Superior temporal gyrus (tissue), 1 donor: ENCODE results near the gene TMEM132D.
A peak's percentile ranks its signal among the peaks of the same experiment; 100 is the strongest.

Experiments
- DNase-seq: peaks from one replicate; pipeline ENCODE4 v3.0.0-alpha.2; 2016; ENCODE audit errors: extremely low spot score

TMEM132D gene

GRCh38 chr12:129534966-129535750 lies 368.7 kb downstream of the TMEM132D start:
- DNase-seq: no peak

DNA sequence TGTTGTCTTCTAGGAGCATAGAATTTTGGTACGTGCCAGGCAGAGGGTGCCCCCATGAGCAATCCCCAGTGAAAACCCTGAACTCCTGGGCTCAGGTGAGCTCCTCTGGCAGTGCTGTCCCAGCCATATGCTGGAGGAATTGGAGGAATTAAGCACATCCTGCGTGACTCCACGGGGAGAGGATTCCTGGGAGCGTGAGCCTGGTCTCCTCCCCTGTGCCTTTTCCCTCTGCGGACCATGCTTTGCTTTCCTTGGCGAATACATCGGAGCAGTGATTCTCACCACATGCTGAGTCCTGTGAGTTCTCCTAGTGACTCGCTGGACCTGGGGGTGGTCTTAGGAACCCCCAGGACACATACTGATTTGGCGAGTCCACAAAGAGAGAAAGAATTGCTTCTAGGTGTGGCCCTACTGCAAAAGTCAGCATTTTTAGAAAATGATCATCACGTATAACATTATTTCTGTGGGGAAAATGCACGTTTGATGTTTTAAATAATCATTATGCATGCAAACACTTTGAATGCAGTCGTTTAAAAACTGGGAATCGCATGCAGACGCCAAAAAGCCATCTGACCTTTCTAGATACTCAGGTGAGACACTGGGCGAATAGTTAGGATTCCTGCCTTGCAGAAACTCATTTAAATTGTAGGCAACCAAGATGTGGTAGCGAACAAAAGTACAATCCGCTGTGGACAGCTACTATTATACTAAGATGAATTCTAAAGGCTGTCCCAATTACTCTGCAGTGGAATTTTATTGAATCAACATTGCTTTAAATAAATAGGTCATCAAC lies 370.9 kb downstream of the TMEM132D start:
- no peak for DNase-seq

GRCh38 chr12:129532082-129532481 lies 371.7 kb downstream of the TMEM132D start:
- no peak for DNase-seq

DNA sequence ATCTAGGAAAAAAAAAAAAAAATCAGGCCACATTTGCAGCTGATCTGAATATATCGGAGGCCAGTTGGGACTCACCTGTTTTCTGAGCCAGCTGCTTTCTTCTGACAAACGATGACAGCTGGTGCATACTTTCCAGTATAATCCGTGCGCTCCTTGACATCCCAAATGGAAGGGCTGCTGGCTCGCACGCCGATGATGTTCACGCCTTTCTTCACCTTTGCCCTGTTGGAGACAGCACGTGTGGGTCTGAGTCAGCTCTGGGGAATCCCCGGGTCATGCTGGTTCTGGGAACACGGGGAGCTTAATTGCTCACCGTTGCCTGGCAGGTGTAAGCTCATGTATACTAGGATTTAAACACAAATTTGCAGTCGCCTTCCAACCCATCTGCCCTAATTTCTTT lies 372.8 kb downstream of the TMEM132D start:
- no peak for DNase-seq

GRCh38 chr12:129530517-129530916 lies 373.3 kb downstream of the TMEM132D start:
- DNase-seq: no peak

DNA sequence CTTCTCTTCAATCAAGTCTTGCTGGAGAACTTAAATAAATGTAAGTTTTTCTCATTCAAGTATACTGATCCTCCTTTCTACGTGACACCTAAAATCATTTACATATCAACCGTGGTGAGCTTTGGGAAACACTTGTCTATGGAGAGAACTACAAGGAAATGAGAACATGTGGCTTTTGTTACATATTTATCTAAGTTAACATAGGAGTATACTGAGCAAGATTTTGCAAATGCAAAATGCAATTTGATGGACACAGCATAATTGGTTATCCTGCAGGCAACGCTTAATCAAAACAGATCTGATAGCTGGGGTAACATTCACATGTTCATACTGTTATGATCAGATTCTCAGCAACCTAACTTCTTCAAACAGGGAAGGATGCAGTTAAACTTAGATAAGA lies 376.3 kb downstream of the TMEM132D start:
- no peak for DNase-seq

- no peak for DNase-seq
Observed at GRCh38 chr12:129523621-129524020, 380.2 kb downstream of the TMEM132D start.

GRCh38 chr12:129520739-129521138 lies 383.1 kb downstream of the TMEM132D start:
- no peak for DNase-seq

- DNase-seq: no peak
Observed at GRCh38 chr12:129503802-129504201, 400.0 kb downstream of the TMEM132D start.

GRCh38 chr12:129496226-129496625 lies 407.6 kb downstream of the TMEM132D start:
- no peak for DNase-seq

DNA sequence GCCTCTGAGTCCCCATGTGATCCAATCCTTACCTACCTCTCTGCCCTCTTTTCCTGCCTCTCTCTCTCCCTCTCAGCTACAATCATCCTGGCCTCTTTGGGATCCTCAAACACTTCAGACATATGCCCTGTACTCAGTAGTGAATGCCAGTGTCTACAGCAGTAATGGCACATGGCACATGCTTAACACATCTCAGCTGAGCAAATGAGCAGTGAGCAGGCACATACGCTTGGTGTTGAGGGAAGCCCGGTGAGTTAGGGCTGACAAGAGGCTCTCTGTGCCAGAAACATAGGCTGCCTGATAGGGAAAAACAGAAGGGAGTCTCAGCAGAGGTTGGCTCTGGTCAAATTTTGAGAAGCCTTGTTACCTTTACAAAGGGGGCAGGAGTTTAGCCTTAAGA lies 409.1 kb downstream of the TMEM132D start:
- DNase-seq: no peak

- no peak for DNase-seq
Observed at GRCh38 chr12:129494260-129494659, 409.6 kb downstream of the TMEM132D start.

- DNase-seq: no peak
Observed at GRCh38 chr12:129489100-129489676, 414.6 kb downstream of the TMEM132D start.

GRCh38 chr12:129486931-129487330 lies 416.9 kb downstream of the TMEM132D start:
- no peak for DNase-seq

DNA sequence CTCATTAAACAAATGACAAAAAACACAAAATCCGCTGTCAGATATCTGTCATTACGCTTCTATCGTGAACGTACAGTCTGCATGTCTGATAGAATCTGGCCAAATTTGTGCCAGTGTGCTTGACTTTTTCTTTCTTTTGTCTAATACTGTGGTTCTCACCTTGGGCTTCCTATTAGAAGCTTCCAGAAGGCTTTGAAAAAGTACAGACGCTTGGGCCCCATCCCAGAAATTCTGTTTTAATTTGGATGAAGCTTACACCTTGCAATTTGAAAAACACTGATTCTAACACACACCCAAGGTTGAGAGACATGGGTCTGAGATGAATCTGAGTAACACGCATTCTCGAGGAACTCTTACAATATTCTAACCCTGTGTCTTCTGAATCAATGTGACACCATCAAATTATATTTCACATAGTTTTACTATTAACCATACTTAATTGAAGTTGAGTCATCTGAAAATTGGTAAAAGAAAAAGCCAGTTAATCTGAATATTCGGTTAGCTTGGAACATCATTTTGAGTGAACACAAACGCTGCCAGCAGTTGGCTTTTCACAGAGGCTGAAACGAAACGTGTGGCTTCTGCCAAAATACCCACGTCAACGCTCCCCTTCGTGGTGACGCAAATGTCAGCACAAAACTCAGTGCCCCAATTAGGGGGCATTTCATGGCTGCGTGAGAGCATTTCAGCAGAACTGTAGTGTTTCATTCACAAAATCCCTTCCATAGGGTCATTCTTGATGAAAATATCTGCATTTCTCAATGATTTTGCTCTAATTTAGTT lies 420.5 kb downstream of the TMEM132D start:
- peak; percentile 25 for DNase-seq

DNA sequence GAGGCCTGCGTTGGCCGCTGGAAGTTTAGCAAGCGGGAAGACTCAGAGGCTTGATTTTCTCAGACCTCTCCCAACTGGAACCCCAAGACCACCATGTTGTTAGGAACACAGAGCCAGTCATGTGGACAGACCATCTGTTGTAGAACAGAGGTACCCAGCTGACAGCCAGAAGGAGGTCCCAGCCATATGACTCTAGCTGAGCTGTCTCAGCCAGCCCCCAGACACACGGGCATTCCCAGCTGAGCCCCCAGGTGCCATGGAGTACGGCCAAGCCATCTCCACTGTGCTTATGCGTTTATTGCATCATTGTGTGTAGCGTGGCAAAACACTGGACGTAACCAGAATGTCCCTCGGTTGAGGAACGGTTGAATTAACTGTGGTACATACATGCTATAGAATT lies 421.9 kb downstream of the TMEM132D start:
- DNase-seq: no peak

DNA sequence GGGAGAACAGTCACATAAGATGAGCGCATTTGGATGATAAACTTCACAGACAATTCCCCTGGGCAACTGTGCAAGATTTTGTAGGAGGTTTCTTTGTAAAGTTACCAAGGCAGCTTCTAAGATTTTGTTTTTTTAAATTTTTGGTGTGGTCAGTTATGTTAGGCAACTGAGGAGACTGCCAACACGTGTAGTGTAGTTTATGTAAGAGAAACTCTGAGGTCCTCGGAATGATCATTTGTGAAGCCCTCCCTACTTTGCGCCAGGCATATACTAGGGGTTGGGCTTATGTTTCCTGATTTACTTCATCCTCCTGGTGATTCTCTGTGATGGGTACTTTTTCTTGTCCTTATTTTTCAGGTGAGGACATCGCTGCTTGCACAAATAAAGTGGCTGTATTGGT lies 433.6 kb downstream of the TMEM132D start:
- no peak for DNase-seq

DNA sequence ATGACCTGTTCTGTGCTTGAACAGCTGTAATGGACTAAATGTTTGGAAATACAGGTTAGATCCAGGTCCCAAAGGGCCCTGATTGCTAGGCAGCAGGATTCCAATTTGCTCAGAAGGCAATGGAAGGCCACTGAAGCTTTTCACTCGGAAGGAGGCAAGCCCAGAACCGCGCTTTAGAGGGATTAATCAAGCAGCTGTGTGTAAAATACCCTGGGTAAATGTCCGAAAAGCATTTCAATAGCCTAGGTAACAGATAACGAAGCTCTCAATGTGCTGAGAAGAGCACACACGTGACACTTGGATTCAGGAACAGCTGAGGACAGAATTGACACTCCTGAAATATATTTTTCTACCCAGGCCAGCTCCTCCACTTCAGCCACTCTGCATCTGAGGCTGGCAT lies 436.1 kb downstream of the TMEM132D start:
- DNase-seq: no peak

- no peak for DNase-seq
Observed at GRCh38 chr12:129467289-129467688, 436.5 kb downstream of the TMEM132D start.

GRCh38 chr12:129466499-129466898 lies 437.3 kb downstream of the TMEM132D start:
- no peak for DNase-seq

DNA sequence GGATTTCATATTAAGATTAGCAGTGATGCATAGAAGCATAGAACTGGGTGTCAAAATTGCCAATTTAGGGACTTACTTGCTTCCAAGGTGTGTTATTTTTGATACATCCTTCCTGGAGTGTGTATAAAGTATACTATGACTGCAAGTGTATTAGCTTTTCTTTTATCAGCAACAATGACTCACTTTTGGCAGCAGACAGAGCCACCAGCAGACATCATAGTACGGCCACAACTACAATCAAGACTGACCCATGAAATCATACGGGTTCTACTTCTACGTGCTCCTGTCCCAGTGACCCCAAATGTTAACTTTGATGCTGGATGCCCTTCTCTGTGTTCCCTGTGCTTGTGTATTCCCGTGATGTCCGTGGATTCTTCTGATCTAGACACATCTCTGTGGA lies 443.9 kb downstream of the TMEM132D start:
- no peak for DNase-seq

- DNase-seq: no peak
Observed at GRCh38 chr12:129446696-129447095, 457.1 kb downstream of the TMEM132D start.
